GM21529 (cell line): ENCODE results near the gene NOTCH2.
A peak's percentile ranks its signal among the peaks of the same experiment; 100 is the strongest.
"Not testable (repeated sequence)": the region's sequence is repeated elsewhere in the genome, so short reads cannot be mapped to it uniquely, and the experiment has no call there.

Experiments used
- ATAC-seq: cut with Tn5 transposase; IDR thresholded peaks from one replicate; pipeline ENCODE4 v1.9.1; 2021; ENCODE audit not compliant: unreplicated experiment

Gene NOTCH2

GRCh38 chr1:120069067-120069919, at the start of gene NOTCH2:
NOTCH2 (minus strand) TSS chr1:120069662; CDS start chr1:120069406, 256 bp downstream.
- peak; percentile 61 for ATAC-seq

GRCh38 chr1:120117371-120118177, 48.1 kb upstream of the NOTCH2 start:
- ATAC-seq: peak; percentile 57

GRCh38 chr1:120116094-120116493, 46.6 kb upstream of the NOTCH2 start:
- not testable (repeated sequence) for ATAC-seq

GRCh38 chr1:120113134-120113533, 43.7 kb upstream of the NOTCH2 start:
- ATAC-seq: not testable (repeated sequence)

- not testable (repeated sequence) for ATAC-seq
Observed at GRCh38 chr1:120112212-120112611, 42.8 kb upstream of the NOTCH2 start.

- ATAC-seq: not testable (repeated sequence)
Observed at GRCh38 chr1:120111771-120112170, 42.3 kb upstream of the NOTCH2 start.

- ATAC-seq: not testable (repeated sequence)
Observed at GRCh38 chr1:120111008-120111407, 41.5 kb upstream of the NOTCH2 start.

- ATAC-seq: not testable (repeated sequence)
Observed at GRCh38 chr1:120109656-120110055, 40.2 kb upstream of the NOTCH2 start.

GRCh38 chr1:120109180-120109579, 39.7 kb upstream of the NOTCH2 start:
- not testable (repeated sequence) for ATAC-seq

GRCh38 chr1:120105288-120105687, 35.8 kb upstream of the NOTCH2 start:
- ATAC-seq: not testable (repeated sequence)

- not testable (repeated sequence) for ATAC-seq
Observed at GRCh38 chr1:120103768-120104167, 34.3 kb upstream of the NOTCH2 start.

GRCh38 chr1:120101593-120101992, 32.1 kb upstream of the NOTCH2 start:
- ATAC-seq: not testable (repeated sequence)

GRCh38 chr1:120100590-120100989, 31.1 kb upstream of the NOTCH2 start:
- not testable (repeated sequence) for ATAC-seq

GRCh38 chr1:120098986-120099759, 29.7 kb upstream of the NOTCH2 start:
- not testable (repeated sequence) for ATAC-seq

- ATAC-seq: not testable (repeated sequence)
Observed at GRCh38 chr1:120096981-120097545, 27.6 kb upstream of the NOTCH2 start.

- not testable (repeated sequence) for ATAC-seq
Observed at GRCh38 chr1:120093548-120094181, 24.2 kb upstream of the NOTCH2 start.

- ATAC-seq: not testable (repeated sequence)
Observed at GRCh38 chr1:120092232-120093218, 23.1 kb upstream of the NOTCH2 start.

- not testable (repeated sequence) for ATAC-seq
Observed at GRCh38 chr1:120090830-120091229, 21.4 kb upstream of the NOTCH2 start.

- ATAC-seq: not testable (repeated sequence)
Observed at GRCh38 chr1:120087959-120088358, 18.5 kb upstream of the NOTCH2 start.
